KOPT-K1 (cell line): ENCODE measurements around the gene LRRC52.

Experiments
- H3K27ac ChIP-seq: fragments of 200-600 bp; sonication (generic); 2 replicates; pipeline ENCODE4 v1.5.1; 2016; ENCODE audit warnings: antibody characterized with exemption, mild to moderate bottlenecking, low read depth, low read length; ENCODE audit not compliant: poor library complexity, severe bottlenecking
- H3K36me3 ChIP-seq: fragments of 200-600 bp; sonication (generic); 2 replicates; pipeline ENCODE4 v1.5.1; 2017; ENCODE audit warnings: antibody characterized with exemption, mild to moderate bottlenecking, low read length, moderate library complexity; ENCODE audit not compliant: insufficient read depth
- H3K9me3 ChIP-seq: fragments of 200-600 bp; sonication (generic); 2 replicates; pipeline ENCODE4 v1.5.1; 2017; ENCODE audit warnings: antibody characterized with exemption, low read length, mild to moderate bottlenecking; ENCODE audit not compliant: insufficient read depth, poor library complexity, severe bottlenecking

Gene LRRC52

GRCh38 chr1:165525708-165526107 lies 18.1 kb upstream of the LRRC52 start:
- Histone ChIP-seq H3K36me3 (no peaks in the 10 kb centered on the region), H3K27ac (no peak overlapping the region), H3K9me3 (peaks cover 10% of the 10 kb centered on the region)

- no peak overlapping the region for H3K27ac ChIP-seq
- H3K36me3 ChIP-seq = no peaks in the 10 kb centered on the region
- no peaks in the 10 kb centered on the region for H3K9me3 ChIP-seq
Observed at GRCh38 chr1:165527251-165528007, 16.4 kb upstream of the LRRC52 start.

DNA sequence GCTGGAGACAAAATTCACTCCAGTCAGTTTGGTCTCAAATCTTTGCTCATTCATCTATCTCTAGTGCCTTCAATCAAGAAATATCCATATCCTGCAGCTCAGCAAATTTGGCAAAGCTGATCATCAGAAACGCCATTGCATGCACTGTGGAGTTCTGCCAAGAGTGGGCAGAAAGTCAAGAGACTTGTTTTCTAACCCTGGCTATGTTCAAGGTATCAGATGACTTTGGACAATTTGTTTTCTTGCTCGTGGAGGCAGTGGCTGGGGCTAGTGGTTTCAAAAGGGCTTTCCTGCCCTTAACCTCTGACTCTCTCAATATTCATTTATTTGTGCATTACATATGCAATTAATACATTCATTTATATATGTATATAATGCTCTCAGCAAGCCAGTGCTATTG lies 12.8 kb upstream of the LRRC52 start:
- H3K36me3 ChIP-seq = no peaks in the 10 kb centered on the region
- no peak overlapping the region for H3K27ac ChIP-seq
- H3K9me3 ChIP-seq = no peaks in the 10 kb centered on the region

DNA sequence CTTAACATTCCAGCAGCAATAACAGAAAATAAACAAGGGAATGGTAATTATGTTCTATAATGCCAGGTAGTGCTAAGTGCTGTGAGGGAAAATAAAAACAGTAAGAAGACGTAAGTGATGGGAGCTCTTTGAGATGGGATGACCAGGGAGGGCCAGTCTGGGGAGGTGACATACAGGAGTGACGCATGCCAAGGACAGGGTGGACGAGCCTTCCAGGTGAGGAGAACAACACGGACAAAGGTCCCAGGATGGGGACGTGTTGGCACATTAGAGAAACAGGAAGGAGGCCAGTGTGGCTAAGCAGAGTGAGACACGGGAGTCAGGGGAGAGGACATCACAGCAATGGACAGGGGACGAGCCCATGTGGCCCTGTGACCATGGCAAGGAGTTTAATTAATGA lies 11.7 kb upstream of the LRRC52 start:
- Histone ChIP-seq H3K9me3 (no peaks in the 10 kb centered on the region), H3K36me3 (no peaks in the 10 kb centered on the region), H3K27ac (no peak overlapping the region)

GRCh38 chr1:165533254-165533653 lies 10.5 kb upstream of the LRRC52 start:
- H3K36me3 ChIP-seq = no peaks in the 10 kb centered on the region
- H3K9me3 ChIP-seq = no peaks in the 10 kb centered on the region
- H3K27ac ChIP-seq = no peak overlapping the region

DNA sequence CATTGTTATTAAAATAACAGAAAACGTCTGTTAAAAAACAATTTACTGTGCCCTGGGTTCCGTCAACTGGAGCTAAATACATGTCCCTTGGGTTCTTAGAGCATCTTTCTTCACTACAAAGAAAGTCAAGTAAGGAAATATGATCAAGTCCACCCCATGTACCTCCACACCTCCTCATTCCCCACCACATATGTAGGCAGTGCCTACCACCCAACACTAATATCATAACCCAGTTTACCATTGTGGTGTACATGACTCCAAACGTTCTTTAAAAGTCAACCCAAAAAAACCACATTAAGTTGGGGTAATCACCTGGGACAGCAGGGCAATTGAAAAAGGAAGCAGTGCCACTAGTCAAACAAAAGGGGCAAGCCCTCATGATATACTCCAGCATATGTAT lies 7.8 kb upstream of the LRRC52 start:
- Histone ChIP-seq H3K27ac (no peak overlapping the region), H3K36me3 (no peaks in the 10 kb centered on the region), H3K9me3 (no peaks in the 10 kb centered on the region)

DNA sequence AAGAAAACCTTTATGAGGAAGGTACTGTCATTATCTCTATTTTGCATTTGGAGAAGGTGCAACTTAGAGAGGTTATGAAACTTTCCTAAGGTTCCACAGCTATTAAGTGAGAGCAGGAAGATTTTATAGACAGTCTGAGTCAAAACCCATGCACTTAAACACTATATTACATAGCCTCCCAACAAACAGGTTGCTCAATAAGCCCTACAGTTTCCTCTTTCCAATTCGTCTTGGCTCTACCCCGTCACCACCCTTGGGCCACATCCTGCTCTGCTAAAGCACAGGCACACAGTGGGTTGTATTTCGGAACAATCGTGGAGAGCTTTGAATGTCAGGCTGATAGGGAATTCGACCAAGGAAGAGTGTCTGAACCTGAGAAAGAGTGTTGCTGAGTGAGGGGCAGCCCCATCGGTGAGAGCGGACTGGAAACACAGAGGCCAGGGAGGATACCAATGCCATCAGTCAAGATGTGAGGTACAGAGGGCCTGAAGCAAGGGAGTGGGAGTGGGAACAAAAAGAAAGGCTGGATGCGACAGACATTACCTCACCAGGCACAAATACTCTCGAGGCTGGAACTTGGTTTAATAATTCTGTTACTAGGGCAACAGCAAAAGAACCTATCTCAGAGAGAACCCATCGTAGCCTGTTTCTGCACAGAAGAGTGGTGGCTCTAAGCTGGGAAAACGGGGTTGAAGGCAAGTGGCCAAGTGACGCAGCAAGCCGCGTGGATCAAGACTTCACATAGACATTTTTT lies 6.3 kb upstream of the LRRC52 start:
- Histone ChIP-seq H3K27ac (no peak overlapping the region), H3K36me3 (no peaks in the 10 kb centered on the region), H3K9me3 (no peaks in the 10 kb centered on the region)

GRCh38 chr1:165539306-165539705 lies 4.5 kb upstream of the LRRC52 start:
- Histone ChIP-seq H3K36me3 (no peaks in the 10 kb centered on the region), H3K27ac (no peak overlapping the region), H3K9me3 (no peaks in the 10 kb centered on the region)

DNA sequence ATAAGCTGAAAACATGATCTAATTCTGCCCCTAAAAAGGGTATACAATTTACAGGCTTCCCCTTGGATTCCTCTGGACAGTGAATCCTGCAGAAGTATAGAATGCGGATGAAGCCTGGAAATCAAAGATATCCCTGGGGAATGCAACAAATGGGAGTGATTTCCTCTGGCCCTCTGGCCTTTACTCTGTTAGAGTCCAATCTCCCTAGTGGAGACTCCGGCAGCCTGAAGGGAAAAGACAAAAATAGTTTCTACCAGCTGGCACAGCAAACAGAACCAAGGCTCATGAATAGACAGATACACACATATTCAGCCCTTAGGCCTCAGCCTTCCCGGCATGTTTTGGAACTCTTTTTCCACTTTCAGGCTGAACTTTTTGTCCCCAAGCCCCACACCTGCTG lies 3.9 kb upstream of the LRRC52 start:
- Histone ChIP-seq H3K36me3 (no peaks in the 10 kb centered on the region), H3K9me3 (no peaks in the 10 kb centered on the region), H3K27ac (no peak overlapping the region)

DNA sequence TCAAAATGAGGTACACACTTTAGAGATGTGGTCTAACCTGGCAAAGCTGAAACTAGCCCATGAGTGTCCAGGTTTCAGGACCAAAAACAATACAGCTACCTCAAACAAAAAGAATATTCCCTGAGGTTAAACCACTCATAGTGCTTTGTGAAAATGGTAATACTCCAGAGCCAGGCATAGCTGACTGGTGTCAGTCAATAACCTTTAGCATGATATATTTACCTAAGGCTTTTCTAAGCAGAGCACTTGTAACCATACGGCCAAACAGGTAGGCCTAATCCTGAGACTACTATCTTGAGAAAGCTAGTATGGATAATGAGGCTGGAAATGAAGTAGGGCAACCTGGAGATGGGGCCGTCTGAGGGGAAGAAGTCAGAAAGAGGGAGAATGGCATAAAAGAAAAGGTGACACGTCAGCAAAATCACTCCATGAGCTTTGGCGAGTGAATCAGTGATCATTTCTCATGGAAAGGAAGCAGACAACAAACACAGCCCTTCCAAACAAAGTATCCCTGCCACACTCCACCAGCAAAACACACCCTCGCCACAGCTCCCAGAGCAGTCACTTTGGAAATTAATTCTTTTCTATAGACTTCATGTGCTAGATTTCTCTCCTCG lies 1.7 kb upstream of the LRRC52 start:
- Histone ChIP-seq H3K36me3 (no peaks in the 10 kb centered on the region), H3K9me3 (no peaks in the 10 kb centered on the region), H3K27ac (no peak overlapping the region)

GRCh38 chr1:165542647-165543046 lies 1.2 kb upstream of the LRRC52 start:
- H3K27ac ChIP-seq = no peak overlapping the region
- H3K9me3 ChIP-seq = no peaks in the 10 kb centered on the region
- H3K36me3 ChIP-seq = no peaks in the 10 kb centered on the region

DNA sequence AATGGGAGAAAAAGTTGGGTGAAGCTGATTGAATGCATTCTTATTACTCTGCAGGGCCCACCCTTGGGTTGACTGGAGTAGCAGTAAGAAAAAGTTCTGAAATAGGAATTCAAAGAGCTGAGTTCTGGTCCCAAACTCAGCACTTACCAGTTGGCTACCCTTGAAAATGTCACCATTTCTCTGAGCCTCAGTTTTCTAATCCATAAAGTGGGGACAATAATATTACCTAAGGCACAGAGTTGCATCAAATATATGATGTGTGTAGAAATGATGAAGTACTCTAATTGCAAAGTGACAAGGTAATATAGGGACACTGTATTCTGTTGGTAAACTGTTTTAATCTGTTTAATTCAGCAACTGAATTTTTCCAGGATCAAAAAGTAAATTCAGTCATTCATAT lies 1.2 kb downstream of the LRRC52 start:
- H3K9me3 ChIP-seq = no peaks in the 10 kb centered on the region
- no peak overlapping the region for H3K27ac ChIP-seq
- no peaks in the 10 kb centered on the region for H3K36me3 ChIP-seq

- H3K9me3 ChIP-seq = no peaks in the 10 kb centered on the region
- no peaks in the 10 kb centered on the region for H3K36me3 ChIP-seq
- H3K27ac ChIP-seq = no peak overlapping the region
Observed at GRCh38 chr1:165545974-165546373, 2.2 kb downstream of the LRRC52 start.

- Histone ChIP-seq H3K36me3 (no peaks in the 10 kb centered on the region), H3K27ac (no peak overlapping the region), H3K9me3 (no peaks in the 10 kb centered on the region)
Observed at GRCh38 chr1:165549973-165550372, 6.2 kb downstream of the LRRC52 start.

GRCh38 chr1:165551469-165551868 lies 7.7 kb downstream of the LRRC52 start:
- no peaks in the 10 kb centered on the region for H3K36me3 ChIP-seq
- no peak overlapping the region for H3K27ac ChIP-seq
- no peaks in the 10 kb centered on the region for H3K9me3 ChIP-seq
